Esophagus squamous epithelium (tissue), 4 donors: ENCODE results near the gene FAM216B.

Source experiments
- POLR2A ChIP-seq, 4 donors: fragments of 450-650 bp; IDR thresholded peaks; one replicate each; pipeline ENCODE4 v1.6.1; 2017; ENCODE audit warnings: antibody characterized with exemption in 4 of 4, mild to moderate bottlenecking in 4 of 4, moderate library complexity in 3 of 4
- TF ChIP-seq, protein P1 (sequence below), 6 experiments: fragments of 450-650 bp in 4 of 6; fragments of 200-600 bp in 2 of 6; sonication (generic) in 2 of 6; IDR thresholded peaks; one replicate each; pipeline ENCODE4 v1.5.1; 2016 to 2019; ENCODE audit warnings: antibody characterized with exemption in 6 of 6, mild to moderate bottlenecking in 4 of 6, moderate library complexity in 4 of 6

DNA sequence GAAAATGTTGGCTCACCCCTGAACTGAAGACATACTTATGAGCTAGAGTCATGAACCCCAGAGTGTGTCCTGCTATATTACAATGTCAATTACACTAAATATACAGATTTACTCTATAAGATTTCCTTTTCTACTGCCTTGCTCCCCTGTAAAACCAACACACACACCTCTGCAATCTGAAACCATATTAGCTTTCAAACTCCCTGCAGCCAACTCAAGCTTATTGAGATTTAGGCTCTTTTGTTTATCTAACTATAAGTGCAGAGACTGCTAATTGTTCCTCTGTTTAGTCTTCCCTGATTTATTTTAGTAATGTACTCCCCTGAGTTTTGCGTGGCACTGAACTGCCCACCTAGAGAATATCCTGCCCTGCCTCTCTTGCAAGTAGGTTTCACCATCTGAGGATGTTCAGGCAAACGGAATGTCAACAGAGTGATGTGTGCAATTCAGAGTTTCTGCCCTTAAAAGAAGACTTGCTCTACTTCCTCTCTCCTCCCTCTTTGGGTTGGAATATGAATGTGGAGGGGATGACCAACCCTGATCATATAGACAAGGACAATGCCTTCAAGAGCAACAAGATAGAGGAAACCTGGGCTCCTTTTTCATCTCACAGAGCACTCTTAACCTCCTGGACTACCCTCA, 22.3 kb downstream of the FAM216B start:
- TF ChIP-seq, protein P1, sequence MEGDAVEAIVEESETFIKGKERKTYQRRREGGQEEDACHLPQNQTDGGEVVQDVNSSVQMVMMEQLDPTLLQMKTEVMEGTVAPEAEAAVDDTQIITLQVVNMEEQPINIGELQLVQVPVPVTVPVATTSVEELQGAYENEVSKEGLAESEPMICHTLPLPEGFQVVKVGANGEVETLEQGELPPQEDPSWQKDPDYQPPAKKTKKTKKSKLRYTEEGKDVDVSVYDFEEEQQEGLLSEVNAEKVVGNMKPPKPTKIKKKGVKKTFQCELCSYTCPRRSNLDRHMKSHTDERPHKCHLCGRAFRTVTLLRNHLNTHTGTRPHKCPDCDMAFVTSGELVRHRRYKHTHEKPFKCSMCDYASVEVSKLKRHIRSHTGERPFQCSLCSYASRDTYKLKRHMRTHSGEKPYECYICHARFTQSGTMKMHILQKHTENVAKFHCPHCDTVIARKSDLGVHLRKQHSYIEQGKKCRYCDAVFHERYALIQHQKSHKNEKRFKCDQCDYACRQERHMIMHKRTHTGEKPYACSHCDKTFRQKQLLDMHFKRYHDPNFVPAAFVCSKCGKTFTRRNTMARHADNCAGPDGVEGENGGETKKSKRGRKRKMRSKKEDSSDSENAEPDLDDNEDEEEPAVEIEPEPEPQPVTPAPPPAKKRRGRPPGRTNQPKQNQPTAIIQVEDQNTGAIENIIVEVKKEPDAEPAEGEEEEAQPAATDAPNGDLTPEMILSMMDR (IDR thresholded peaks at IDR 0.05): no peak
- no peak for TF ChIP-seq POLR2A (IDR thresholded peaks at IDR 0.05)
